Stimulated activated naive CD8-positive, alpha-beta T cell treated with anti-CD3 and anti-CD28 coated beads, Interleukin-15, amount 100 ng/mL, for 72 hours (primary cell): ENCODE data around the gene MOGAT2.

ENCODE experiments used
- ATAC-seq: fragments of 150-1000 bp; cut with Tn5 transposase; 2 replicates; pipeline ENCODE4 v1.10.0; 2021; ENCODE audit warnings: mild to moderate bottlenecking, moderate library complexity
- DNase-seq, 2 donors: peaks; one replicate each; pipeline ENCODE4 v3.0.0; 2021 to 2022
- H3K27ac Mint-ChIP-seq, 2 donors: one replicate each; pipeline ENCODE4 v1.8.0; 2022; ENCODE audit warnings: mild to moderate bottlenecking in 2 of 2, mixed read lengths in 2 of 2, moderate library complexity in 2 of 2
- H3K27me3 Mint-ChIP-seq: one replicate; pipeline ENCODE4 v1.8.0; 2022; ENCODE audit warnings: mixed read lengths
- H3K4me1 Mint-ChIP-seq: one replicate; pipeline ENCODE4 v1.8.0; 2022; ENCODE audit warnings: mild to moderate bottlenecking, mixed read lengths
- H3K4me3 Mint-ChIP-seq, 2 donors: one replicate each; pipeline ENCODE4 v1.8.0; 2022; ENCODE audit warnings: mild to moderate bottlenecking in 2 of 2, mixed read lengths in 2 of 2, moderate library complexity in 1 of 2
- H3K9me3 Mint-ChIP-seq, 2 donors: one replicate each; pipeline ENCODE4 v1.8.0; 2022; ENCODE audit warnings: mixed read lengths in 2 of 2

MOGAT2 gene

DNA sequence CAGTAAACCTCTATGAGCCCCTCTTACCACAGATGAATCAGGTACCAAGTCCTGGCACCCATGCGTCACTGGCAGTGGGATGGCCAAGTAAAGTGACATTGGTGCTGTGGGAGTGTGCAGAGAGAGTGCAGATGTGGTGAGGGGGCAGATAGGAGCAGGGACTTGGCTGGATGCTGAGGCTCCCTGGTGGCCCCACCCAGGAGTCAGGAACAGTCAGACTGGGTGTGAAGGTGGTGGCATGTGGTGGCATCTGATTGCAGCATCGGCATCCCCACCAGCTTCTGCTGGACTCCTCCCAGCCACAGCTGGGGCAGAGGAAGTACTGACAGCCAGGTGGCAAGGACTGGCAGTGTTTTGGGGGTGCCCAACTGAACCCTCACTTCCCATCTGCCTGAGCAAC, 62.3 kb downstream of the MOGAT2 start:
- DNase-seq: no peak
- H3K4me3 Mint-ChIP-seq: no peak overlapping the region
- no peaks in the 10 kb centered on the region for H3K27me3 Mint-ChIP-seq
- ATAC-seq: no peak
- H3K9me3 Mint-ChIP-seq: no peaks in the 10 kb centered on the region
- H3K4me1 Mint-ChIP-seq: peaks cover 17% of the 10 kb centered on the region
- no peak overlapping the region for H3K27ac Mint-ChIP-seq

GRCh38 chr11:75780888-75781287, 63.2 kb downstream of the MOGAT2 start:
- Mint-ChIP-seq H3K4me1 (peaks cover 17% of the 10 kb centered on the region), H3K9me3 (no peaks in the 10 kb centered on the region), H3K4me3 (no peak overlapping the region), H3K27ac (no peak overlapping the region), H3K27me3 (no peaks in the 10 kb centered on the region)
- DNase-seq: no peak
- ATAC-seq: no peak

- no peak overlapping the region for H3K27ac Mint-ChIP-seq
- H3K9me3 Mint-ChIP-seq: no peaks in the 10 kb centered on the region
- no peaks in the 10 kb centered on the region for H3K27me3 Mint-ChIP-seq
- DNase-seq (no peak), ATAC-seq (no peak)
- peaks cover 17% of the 10 kb centered on the region for H3K4me1 Mint-ChIP-seq
- H3K4me3 Mint-ChIP-seq: no peak overlapping the region
Measured at GRCh38 chr11:75781296-75781695, 63.7 kb downstream of the MOGAT2 start.

DNA sequence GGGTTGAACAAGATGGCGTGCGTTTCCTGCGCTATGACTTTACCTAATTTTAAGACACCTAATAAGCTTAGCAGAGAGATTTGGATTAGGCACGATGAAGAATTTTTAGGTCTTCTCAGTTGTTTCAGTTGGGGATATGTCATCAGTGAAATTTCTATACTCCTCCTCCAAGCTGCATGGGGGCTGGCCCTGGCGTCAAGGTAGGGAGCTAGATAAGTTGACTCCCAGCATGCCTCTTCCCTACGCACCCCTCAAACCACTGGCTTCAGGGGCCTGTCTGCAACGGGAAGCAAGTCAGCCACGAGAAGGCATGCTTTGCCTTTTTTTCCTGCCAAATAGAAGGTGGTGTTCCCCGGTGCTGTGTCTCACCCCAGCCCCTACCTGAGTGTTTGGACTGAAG, 64.2 kb downstream of the MOGAT2 start:
- Mint-ChIP-seq H3K9me3 (no peaks in the 10 kb centered on the region), H3K27me3 (no peaks in the 10 kb centered on the region), H3K4me3 (no peak overlapping the region), H3K27ac (no peak overlapping the region), H3K4me1 (peaks cover 15% of the 10 kb centered on the region)
- ATAC-seq (no peak), DNase-seq (no peak)
